GM19035 (cell line): ENCODE data around the gene NFIX.

ENCODE experiments used
- ATAC-seq: cut with Tn5 transposase; IDR thresholded peaks from one replicate; pipeline ENCODE4 v1.9.1; 2021; ENCODE audit not compliant: unreplicated experiment

Gene NFIX

DNA sequence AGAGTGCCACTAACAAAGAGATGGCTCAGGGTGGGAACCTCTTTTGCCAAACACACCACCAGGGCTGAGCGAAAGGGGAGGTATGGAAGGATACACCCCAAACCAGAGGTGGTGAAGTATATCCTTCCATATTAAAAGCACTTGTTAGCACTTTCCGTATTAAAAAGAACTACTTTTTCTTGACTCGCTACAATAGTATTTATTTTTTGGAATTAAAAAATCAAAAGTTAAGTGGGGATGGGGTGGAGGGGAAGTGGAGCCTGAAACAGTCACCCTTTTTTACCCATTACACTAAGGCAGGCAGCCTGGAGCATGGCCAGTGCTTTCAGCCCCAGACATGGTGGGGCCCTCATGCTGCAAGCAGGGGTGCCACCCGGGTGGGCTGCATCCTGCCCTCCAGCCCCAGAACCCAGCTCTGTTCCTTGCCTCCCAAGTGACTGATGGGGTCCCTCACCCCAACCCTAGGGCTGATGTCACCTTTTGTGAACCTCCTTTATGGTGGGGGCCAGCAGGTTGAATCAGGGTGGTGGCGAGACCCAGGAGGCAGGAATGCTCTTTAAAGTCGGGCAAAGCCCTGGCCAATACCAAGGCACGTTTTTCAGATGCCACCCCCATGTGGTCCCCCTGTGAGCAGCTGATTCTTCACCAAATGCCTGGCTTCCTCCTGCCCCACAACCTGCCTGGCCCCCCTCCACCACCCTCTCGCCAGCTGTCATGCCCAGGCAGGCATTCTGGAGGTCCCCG, 76.3 kb downstream of the NFIX start:
- no peak for ATAC-seq

DNA sequence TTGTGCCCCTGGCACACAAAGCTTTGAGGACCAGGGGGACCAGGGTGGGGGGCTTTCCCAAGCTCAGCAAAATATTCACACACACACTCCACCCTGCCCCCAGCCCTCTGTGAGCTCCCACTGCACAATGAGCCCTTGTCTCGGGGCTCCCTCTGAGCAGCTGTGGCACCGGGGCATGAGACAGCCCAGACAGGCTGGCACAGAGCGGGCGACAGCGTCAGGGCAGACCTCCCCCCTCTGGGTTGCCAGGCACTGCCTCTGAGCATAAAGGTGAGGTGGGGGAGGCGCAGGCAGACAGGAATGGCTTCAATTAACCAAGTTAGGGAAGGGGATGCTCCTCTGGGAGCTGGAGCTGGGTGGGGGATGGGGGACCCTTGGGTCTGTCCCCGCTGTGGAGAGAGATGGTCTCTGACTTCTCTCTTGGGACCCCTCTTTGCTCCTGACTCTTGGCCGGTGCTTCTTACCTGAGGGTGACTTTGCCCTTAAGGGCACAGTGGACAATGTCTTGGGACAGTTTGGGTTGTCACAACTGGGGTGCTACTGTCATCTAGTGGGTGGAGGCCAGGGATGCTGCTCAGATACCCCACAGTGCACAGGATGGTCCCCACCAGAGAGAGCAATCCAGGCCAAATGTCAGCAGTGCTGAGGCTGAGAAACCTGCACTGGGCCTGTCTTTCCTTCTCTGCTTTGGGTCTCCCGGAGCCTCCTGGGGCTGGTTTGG, 77.1 kb downstream of the NFIX start:
- ATAC-seq = no peak

DNA sequence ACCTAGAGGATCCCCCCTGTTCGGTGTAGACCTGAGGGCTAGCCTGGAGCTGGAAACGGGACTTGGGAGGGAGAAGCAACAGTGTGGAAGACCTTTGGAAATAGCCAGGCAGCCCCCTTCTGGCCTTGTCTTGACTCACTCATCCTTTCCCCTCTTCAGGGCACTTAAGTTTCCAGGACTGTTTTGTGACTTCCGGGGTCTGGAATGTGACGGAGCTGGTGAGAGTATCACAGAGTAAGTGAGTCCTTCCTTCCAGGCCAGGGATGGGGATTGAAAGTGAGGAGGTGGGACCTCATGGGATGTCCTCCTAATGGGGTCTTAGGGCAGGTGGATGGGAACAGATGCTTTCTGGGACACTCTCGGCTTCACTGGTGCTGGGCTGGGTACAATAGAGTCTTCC, 78.0 kb downstream of the NFIX start:
- no peak for ATAC-seq

DNA sequence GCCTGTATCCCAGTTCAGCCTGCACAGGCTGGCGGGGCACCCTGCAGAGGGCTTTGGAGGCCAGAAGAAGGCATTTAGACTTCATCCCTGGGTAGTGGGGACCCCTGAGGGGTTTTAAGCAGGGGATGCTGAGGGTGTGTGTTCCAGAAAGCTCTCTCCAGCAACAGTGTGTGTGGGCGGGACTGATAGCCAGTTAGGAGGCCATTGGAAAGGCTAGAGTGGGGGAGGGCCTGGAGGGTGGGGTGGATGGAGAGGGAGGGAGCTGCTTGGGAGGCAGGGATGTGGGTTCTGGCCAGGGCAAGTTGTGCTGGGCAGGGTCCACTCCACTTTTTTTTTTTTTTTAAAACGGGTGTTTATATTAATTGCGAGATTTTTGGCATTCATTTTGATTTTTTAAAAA, 79.1 kb downstream of the NFIX start:
- no peak for ATAC-seq

DNA sequence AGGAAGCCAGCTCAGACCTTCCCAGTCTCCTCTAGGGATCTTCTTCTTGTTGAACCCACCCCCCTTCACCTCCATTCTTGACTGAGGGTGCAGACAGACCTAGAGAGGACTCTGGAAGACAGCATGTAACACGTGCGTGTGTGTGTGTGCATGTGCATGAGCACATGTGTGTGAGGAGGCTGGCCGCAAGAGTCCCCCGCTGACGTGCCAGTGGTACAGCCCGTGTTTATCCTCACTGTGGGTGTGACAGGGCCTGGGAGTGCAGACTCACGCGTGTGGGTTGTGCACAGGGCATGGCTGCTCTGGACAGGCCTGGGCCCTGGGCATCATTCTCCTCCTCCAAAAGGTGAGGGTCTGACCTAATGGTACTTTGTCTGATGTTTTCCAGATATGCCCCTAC, 81.0 kb downstream of the NFIX start:
- ATAC-seq = no peak

DNA sequence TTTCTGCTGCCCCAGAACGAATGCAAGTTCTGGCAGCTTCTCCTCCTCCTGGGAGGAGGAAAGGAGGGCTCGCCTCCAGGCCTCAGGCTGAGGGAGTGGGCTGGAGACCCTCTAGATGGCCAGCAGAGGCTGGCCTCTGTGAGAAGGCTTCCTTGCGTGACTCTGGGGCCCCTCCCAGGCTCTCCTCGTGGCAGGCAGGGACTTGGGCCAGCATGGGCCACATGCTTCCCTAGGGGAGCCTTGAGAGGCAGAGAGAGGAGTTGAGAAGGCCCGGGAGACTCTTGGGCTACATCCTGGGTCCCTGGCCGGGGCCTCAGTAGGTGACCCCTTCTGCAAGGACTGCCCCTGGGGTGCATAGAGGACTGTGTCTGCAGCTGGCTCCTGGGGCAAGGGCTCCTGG, 81.5 kb downstream of the NFIX start:
- no peak for ATAC-seq

DNA sequence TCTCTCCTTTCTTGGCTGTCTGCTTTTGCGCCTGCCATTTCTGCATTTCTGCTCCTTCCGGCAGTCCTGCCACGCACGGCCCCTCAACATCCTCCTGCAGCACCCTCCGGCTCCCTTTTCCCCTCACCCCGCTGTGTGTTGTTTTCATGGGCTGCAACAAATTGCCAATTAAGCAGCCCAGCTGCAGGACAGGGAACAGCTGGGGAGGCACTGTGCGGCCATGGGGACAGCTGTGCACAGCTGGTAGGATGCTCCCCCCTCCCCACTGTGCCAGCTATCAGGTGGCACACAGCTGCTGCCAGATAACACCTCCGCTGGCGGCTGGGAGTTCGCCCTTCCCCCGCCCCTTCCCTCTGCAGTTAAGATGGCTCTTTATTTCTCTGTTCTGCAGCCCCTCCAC, 82.0 kb downstream of the NFIX start:
- ATAC-seq = no peak

DNA sequence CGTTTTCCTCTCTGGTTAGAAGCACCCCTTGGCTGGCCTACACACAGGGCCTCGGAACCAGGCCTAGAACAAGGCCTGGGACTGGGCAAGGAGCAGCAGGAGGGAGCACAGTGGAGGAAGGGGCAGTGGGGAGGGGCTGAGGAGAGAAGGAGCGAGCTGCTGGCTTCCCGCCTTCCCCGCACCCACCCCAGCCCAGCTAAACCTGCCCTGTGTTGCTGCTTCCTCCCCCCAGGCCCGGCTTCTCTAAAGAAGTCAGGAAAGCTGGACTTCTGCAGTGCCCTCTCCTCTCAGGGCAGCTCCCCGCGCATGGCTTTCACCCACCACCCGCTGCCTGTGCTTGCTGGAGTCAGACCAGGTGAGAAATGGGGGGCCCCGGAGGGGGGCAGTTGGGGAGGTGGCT, 83.1 kb downstream of the NFIX start:
- ATAC-seq = no peak

DNA sequence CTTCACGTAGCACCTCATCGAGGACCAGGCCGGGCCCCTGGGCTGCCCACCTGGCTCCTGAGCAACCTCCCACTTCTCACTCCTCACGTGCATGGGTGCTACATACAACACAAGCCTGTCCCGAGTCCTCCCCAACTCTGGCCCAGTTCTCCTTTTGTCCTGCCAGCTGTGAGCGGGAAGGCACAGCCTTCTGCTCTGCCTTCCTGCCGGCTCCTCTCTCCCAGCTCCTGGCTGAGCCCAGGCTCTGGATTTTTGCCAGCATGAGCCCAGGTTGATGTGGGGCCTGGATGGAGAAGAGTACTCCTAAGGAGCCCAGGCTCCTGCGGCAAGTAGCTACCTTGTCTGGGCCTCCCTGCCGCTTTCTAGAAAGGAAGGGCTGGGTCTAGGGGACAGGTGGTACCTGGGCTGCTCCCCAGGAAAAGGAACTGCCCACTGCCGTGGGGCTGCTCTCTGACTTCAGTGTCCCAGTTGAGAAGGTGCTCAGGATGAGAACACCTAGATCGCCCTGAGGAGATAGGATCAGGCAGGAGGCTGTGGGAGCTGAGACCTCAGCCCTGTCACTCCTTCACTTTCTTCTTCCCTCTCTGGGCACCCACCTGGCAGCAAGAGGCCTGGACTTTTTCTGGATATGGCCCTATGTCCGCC, 83.7 kb downstream of the NFIX start:
- ATAC-seq = no peak

DNA sequence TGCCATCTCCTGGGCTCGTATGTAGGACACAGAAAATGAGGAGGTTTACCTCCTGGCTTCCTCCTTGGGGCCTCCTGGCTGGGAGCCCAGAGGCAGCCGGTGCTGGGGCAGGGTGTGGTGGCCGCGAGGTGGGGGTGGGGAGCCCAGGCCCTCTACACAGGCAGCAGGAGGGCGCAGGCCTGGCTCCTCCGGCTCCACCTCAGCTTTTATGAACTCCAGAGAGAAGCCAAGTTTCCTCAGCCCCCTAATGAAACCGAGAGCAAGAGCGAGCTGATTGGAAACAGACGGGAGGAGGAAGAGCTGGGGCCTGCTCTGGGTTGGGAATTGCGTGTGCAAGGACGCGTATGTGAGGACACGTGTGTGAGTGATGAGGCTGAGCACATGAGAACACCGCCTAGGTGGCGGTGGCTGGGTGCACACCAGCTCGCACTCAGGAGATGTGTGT, 84.3 kb downstream of the NFIX start:
- no peak for ATAC-seq

DNA sequence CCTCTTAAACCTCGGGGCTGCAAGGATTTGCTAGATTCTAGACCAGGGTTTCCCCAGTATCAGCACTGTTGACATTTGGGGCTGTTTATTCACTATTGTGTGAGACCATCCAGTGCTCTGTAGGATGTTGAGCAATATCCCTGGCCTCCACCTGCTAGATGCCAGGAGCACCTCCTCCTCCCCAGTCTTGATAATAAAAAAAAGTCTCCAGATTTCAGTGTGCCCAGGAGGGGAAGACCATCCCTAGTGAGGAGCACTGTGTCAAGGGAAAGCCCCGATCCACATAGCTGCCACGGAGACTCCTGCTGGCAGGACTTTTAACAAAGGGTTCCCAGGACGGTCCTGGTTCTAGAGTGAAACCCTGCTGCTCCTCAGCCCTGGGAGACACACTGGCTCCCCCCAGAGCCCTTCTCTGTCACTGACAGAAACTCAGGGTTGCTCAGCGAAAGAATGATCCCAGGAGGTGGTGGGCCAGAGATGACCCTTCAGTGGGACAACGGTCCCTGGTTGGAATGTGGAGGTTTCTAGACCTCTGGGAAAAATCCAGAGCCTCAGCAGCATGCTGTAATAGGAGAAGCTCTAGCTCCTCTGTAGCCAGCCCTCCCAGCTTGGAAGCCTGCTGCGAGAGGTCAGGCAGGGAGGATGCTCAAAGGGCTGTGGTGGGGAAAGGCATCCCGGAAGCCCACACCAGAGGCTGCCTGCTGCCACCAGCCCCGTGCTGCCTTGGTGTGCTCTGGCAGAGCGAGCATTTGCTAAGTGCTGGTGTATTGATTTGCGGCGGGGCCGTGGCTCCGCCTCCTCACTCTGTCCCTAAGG, 87.1 kb downstream of the NFIX start:
- no peak for ATAC-seq

DNA sequence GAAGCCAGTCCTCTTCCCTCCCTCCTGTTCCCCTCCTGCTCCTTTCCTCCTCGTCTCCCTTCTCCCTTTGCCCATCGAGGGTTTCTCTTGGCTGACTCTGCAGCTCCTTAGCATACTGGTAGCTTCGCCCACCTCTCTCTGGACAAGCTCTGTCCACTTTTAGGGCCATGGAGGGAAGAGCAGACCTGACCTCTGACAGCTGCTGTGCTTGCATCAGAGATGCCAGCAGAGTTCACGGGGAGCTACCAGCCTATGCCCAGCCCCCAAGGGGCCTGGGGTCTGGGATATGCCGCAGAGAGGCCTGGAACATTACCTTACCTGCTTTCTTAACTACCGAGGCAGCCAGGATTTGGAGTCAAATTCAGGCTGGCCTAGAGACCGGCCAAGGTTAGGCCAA, 87.7 kb downstream of the NFIX start:
- no peak for ATAC-seq

DNA sequence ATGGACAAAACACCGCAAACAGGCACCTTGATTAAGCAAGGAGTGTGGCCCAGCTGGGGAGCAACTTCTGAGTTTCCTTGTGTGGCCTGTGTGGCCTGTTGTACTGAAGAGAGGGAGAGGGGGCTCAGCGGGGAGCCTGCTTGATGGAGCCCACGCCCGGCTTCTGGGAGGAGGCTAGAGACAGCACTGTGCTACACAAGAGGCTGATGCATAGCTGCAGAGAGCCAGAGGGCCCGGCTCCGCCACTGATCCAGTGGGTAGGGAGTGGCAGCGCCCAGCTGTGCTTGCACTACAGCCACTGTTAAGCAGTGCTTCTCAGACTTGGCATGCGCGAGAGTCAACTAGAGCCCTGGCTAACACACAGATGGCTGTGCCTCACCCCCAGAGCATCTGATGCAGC, 88.4 kb downstream of the NFIX start:
- ATAC-seq = no peak

DNA sequence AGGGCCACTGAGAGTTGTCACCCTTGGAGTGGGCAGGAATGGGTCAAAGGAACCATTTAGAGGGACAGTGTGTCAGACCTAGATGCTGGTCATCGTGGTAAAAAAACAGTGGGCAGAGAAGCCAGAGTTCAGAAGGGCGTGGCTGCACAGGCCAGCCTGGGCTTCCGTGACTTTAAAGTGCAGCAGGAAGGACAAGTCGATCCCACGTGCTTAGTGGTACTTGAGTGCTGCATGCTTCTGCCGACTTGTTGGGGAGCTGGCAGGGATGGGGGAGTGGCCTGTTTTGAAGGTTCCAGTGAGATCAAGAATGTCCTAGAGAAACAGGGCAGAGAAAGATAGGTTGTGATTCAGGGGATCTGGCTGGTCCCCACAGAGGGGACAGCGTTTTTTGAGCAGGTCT, 90.4 kb downstream of the NFIX start:
- ATAC-seq = no peak

DNA sequence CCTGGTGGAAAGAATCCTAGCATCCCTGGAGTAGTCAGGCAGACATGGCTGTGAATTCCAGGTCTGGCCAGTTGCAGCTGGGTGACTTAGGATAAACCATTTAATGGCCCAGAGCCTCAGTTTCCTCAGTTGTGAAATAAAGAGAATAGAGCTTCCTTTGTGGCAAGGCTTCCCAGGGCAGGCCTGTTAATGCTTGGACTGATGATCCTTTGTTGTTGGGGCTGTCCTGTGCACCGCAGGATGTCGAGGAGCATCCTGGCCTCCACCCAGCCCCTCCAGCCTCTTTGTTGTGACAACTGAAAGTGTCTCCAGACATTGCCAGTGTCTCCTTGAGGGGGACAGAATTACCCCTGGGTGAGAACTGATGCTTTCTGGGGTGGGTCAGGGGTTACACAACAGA, 91.1 kb downstream of the NFIX start:
- no peak for ATAC-seq

DNA sequence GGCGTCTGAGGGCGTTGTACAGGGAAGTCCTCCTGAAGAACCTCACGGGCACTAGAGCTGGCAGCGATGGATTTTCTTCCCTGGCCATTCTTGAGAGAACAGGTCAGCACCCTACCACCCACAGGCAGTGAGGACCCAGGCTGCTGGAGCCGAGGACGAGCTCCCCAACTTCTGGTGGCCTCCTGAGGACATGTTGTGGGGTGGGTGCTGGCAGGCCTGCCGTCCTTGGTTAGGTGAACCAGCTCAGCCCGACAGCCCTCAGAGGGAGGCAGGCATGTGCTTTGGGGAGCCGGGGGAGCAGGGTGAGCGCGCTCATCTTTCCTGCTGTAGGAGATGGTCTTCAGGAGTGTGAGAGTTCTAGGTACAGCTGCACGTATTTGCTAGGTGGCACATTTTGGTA, 92.0 kb downstream of the NFIX start:
- ATAC-seq = no peak

DNA sequence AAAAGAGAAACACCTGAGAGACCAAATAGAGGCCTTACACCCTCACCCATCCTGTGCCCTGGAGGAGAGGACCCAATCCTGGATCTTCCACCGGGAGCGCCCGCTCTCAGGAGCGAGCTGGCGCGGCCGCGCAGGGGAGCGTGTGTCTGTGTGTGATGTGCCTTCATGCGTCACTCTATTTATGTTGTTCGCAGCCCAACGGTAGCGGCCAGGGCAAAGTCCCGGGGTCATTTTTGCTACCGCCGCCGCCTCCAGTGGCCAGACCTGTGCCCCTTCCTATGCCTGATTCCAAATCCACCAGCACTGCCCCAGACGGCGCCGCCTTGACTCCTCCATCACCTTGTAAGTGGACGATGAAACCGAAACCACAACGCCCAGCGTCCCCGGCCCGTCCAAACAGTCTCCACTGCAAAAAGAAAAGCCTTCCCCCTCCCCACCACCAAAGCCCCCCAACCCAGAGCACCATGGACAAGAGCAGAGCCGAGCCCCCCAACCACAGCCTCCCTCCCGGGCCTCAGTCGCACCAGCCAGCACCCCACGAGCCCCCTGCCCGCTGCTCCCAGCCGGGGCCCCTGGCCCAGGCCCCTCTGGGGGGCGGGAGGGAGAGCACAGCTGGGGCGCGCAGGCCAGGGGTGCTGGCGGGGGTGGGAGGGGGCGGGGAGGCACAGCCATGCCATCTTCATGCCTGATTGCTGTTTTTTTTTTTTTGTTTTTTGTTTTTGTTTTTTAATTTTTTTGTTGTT, 92.7 kb downstream of the NFIX start:
- ATAC-seq = no peak

DNA sequence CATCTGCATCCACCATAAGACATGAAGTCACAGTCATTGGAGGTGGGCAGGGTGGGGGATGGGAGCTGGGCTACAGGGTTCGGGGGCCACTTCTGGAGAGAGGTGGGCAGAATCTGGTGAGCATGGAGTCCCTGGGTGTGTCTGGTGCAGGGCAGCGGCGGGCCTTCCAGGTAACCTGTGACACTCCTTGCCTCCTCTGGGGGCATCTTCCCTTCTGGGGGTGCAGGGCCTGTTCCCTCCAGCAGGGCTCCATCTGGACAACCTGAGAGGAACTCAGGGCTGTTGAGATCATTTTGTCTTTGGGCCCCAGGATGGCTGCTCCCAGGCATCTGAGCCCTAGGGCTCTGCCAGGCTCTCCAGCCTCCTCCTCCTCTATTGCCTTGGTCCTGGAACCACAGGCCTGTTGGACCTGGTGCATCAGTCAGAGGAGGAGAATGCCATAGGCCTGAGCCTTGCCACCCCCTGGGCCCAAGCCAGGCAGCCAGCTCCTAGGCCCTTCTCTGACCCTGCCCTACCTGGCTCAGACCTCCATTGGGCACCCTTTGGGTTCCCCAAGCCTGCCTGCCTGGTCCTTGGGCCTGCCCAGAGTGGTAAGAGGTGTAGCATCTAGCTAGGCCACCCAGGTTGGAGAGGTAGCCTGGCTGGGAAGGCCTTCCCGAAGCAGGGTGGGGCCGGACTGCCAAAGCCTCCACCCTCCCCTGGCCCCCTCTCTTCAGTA, 94.0 kb downstream of the NFIX start:
- ATAC-seq = no peak

DNA sequence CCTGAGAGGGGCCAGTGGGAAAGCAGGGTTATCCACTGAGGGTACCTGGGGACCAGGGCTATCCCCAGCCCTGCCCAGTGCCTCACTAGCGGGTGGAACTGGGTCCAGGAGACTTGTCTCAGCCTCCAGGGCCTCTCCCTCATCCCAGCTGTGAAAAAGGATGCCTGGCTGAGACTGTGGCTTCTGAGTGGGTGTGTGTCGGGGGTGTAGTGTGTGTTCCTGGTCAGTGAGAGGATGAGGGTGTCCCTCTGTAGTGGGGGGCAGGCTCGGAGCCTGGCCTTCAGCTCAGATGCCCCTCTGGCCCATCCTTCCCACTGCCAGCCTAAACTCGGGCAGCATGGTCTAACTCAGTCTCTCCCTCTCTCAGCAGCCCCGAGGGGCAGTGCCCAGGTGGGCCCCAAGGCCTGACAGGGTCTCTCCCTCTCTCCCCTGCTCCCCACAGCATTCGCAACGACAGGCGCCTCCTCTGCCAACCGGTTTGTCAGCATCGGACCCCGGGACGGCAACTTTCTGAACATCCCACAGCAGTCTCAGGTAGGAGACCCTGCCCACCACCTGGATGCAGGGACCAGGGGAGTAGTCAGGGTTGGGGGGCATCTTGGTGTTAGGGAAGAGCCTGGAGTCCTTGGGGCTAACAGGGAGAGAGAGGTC, 94.7 kb downstream of the NFIX start:
- no peak for ATAC-seq
